Measurements from ENCODE around the gene NCKAP5. TPM values are rescaled to one million over a fixed set of nuclear protein-coding genes. Genes with fewer than 3 reads are reported as not detected.

Gene NCKAP5
- polyA plus RNA-seq, 3 donors: 7.6 to 10.1 (median 8.2) TPM

- no peak for DNase-seq (ENCODE audit: low read depth in 3 of 3, low spot score in 2 of 3)
Measured at GRCh38 chr2:132977812-132978529, 590.3 kb downstream of the NCKAP5 start.

GRCh38 chr2:132975193-132976105 lies 592.8 kb downstream of the NCKAP5 start:
- DNase-seq (ENCODE audit: low read depth in 3 of 3, low spot score in 2 of 3): no peak

- no peak for DNase-seq (ENCODE audit: low read depth in 3 of 3, low spot score in 2 of 3)
Measured at GRCh38 chr2:132974467-132975095, 593.7 kb downstream of the NCKAP5 start.

- no peak for DNase-seq (ENCODE audit: low read depth in 3 of 3, low spot score in 2 of 3)
Measured at GRCh38 chr2:132971310-132972061, 596.8 kb downstream of the NCKAP5 start.

- DNase-seq (ENCODE audit: low read depth in 3 of 3, low spot score in 2 of 3): no peak
Measured at GRCh38 chr2:132969371-132969985, 598.8 kb downstream of the NCKAP5 start.

- no peak for DNase-seq (ENCODE audit: low read depth in 3 of 3, low spot score in 2 of 3)
Measured at GRCh38 chr2:132965460-132965859, 602.8 kb downstream of the NCKAP5 start.

GRCh38 chr2:132963161-132963560 lies 605.1 kb downstream of the NCKAP5 start:
- DNase-seq (ENCODE audit: low read depth in 3 of 3, low spot score in 2 of 3): no peak

- no peak for DNase-seq (ENCODE audit: low read depth in 3 of 3, low spot score in 2 of 3)
Measured at GRCh38 chr2:132958887-132959286, 609.4 kb downstream of the NCKAP5 start.

GRCh38 chr2:132955871-132956615 lies 612.2 kb downstream of the NCKAP5 start:
- DNase-seq (ENCODE audit: low read depth in 3 of 3, low spot score in 2 of 3): no peak

- DNase-seq (ENCODE audit: low read depth in 3 of 3, low spot score in 2 of 3): no peak
Measured at GRCh38 chr2:132953771-132954170, 614.5 kb downstream of the NCKAP5 start.

GRCh38 chr2:132951008-132951714 lies 617.1 kb downstream of the NCKAP5 start:
- DNase-seq (ENCODE audit: low read depth in 3 of 3, low spot score in 2 of 3): no peak

GRCh38 chr2:132949108-132949507 lies 619.2 kb downstream of the NCKAP5 start:
- no peak for DNase-seq (ENCODE audit: low read depth in 3 of 3, low spot score in 2 of 3)

- DNase-seq (ENCODE audit: low read depth in 3 of 3, low spot score in 2 of 3): no peak
Measured at GRCh38 chr2:132948211-132948610, 620.1 kb downstream of the NCKAP5 start.

GRCh38 chr2:132943829-132944228 lies 624.4 kb downstream of the NCKAP5 start:
- DNase-seq (ENCODE audit: low read depth in 3 of 3, low spot score in 2 of 3): no peak

GRCh38 chr2:132941296-132942020 lies 626.8 kb downstream of the NCKAP5 start:
- DNase-seq (ENCODE audit: low read depth in 3 of 3, low spot score in 2 of 3): no peak

- DNase-seq (ENCODE audit: low read depth in 3 of 3, low spot score in 2 of 3): no peak
Measured at GRCh38 chr2:132937629-132938028, 630.6 kb downstream of the NCKAP5 start.

GRCh38 chr2:132936791-132937190 lies 631.5 kb downstream of the NCKAP5 start:
- no peak for DNase-seq (ENCODE audit: low read depth in 3 of 3, low spot score in 2 of 3)

GRCh38 chr2:132936261-132936660 lies 632.0 kb downstream of the NCKAP5 start:
- no peak for DNase-seq (ENCODE audit: low read depth in 3 of 3, low spot score in 2 of 3)

All from right renal cortex interstitium (tissue), 3 donors.